Epithelial cell of prostate (primary cell): ENCODE results near the gene TSHZ2.

Source experiments
- DNase-seq: peaks from one replicate; pipeline ENCODE4 v3.0.0-alpha.2; 2011; ENCODE audit warnings: low read depth, low spot score
- H3K27ac ChIP-seq: fragments of 450-650 bp; 2 replicates; pipeline ENCODE4 v1.5.1; 2017; ENCODE audit warnings: mild to moderate bottlenecking

The TSHZ2 gene

GRCh38 chr20:53255102-53255710 is 283.0 kb downstream of the TSHZ2 start:
- no peak for DNase-seq
- H3K27ac ChIP-seq = no peak overlapping the region

DNA sequence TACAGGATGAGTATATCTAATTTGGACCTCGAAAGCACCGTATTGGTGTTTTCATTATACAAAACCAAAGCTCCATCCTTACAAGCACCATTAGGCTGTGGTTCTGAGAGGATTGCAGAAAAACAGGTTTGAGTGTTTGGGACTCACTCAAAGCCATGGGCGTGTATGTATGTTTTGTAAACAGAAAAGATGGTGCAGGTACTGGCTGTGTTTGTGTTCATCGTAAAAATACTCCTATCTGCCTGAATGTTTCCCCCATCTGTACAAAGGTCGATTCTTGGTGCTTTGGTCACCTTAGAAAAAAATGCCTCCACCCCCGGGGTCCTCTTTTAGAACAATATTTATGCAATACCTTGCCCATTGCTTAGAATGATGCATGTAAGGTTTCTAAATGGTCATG is 286.6 kb downstream of the TSHZ2 start:
- no peak overlapping the region for H3K27ac ChIP-seq
- DNase-seq = no peak

- H3K27ac ChIP-seq = no peak overlapping the region
- DNase-seq = no peak
Observed at GRCh38 chr20:53260168-53260567, 288.0 kb downstream of the TSHZ2 start.

DNA sequence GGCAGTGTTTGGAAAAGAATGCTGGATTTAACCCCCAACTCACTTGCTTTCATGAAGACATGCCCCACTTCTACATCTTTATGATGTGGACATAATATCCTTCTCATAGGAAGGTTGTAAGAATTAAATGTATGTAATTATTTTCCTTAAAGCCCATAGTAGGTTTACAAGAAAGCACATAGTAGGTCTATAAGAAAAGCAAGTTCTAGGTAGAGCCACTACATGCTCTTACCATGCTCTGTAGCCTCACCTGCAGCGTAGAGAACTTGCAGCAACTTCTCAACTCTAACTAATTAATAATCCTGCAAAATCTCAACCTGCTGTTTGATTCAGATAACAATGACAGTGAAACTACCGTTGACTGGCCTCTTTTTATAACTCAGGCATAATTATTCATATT is 288.4 kb downstream of the TSHZ2 start:
- no peak overlapping the region for H3K27ac ChIP-seq
- no peak for DNase-seq

- no peak overlapping the region for H3K27ac ChIP-seq
- DNase-seq = no peak
Observed at GRCh38 chr20:53262365-53262764, 290.2 kb downstream of the TSHZ2 start.

GRCh38 chr20:53263554-53264438 is 291.6 kb downstream of the TSHZ2 start:
- DNase-seq = no peak
- H3K27ac ChIP-seq = no peak overlapping the region

DNA sequence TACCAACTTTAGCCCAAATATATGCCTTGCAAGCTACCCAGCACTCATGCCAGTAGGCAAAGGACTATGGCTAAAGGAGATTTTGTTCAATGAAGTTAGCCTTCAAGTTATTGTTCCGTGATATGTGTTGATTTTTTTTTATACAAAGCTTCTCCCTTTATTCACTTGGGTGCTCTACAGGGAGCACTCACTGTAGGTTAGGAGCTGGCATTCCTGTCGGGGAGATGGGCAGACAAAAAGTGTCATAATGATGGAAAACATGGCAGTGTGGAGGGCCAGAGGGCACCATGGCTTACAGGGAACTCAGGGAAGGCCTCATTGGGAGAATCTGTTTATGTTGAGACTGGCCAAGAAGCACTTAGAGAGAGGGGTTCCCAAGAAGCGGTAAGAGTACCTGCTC is 292.4 kb downstream of the TSHZ2 start:
- no peak for DNase-seq
- no peak overlapping the region for H3K27ac ChIP-seq

- no peak overlapping the region for H3K27ac ChIP-seq
- no peak for DNase-seq
Observed at GRCh38 chr20:53265304-53265875, 293.2 kb downstream of the TSHZ2 start.

DNA sequence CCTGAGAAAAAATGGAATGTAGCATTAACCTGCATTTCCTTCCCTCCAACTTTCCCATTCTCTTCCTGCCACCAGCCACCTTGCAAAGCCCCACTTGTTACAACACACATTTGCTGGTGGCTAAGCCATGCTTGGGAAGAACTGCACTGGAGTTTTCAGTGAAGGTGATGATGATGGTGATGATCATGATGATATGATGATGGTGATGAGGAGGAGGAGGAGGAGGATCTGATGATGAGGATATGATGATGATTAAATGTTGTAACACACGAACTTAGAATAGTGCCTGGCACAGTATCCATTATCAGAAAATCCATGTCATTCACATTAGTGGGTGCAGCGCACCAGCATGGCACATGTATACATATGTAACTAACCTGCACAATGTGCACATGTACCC is 297.2 kb downstream of the TSHZ2 start:
- no peak for DNase-seq
- H3K27ac ChIP-seq = no peak overlapping the region

GRCh38 chr20:53270792-53271375 is 298.7 kb downstream of the TSHZ2 start:
- no peak for DNase-seq
- H3K27ac ChIP-seq = no peak overlapping the region

GRCh38 chr20:53274365-53274764 is 302.2 kb downstream of the TSHZ2 start:
- DNase-seq = no peak
- H3K27ac ChIP-seq = no peak overlapping the region

DNA sequence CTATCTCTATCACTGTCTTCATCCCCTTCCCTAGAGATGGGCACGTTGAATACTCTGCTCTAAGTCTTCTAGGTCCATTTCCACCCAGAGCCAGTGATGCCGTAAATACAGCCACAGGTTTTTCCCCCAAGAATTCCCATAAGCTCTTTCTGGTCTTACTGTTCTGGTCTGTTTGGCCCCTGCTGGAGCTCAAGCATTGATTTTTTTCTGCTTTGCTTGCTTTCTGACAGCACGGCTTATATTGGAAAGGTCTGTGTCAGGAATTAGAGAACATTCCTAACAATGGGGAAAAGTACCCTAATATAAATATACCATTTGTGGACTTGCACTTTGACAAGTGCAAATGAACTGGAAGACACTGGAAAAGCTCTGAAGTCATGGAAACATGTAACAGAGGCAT is 302.6 kb downstream of the TSHZ2 start:
- DNase-seq = no peak
- H3K27ac ChIP-seq = no peak overlapping the region

- no peak for DNase-seq
- H3K27ac ChIP-seq = no peak overlapping the region
Observed at GRCh38 chr20:53276143-53276542, 304.0 kb downstream of the TSHZ2 start.

GRCh38 chr20:53278555-53278954 is 306.4 kb downstream of the TSHZ2 start:
- no peak for DNase-seq
- H3K27ac ChIP-seq = no peak overlapping the region

- no peak overlapping the region for H3K27ac ChIP-seq
- DNase-seq = no peak
Observed at GRCh38 chr20:53279735-53280134, 307.6 kb downstream of the TSHZ2 start.

GRCh38 chr20:53281557-53282117 is 309.5 kb downstream of the TSHZ2 start:
- no peak overlapping the region for H3K27ac ChIP-seq
- no peak for DNase-seq

- H3K27ac ChIP-seq = no peak overlapping the region
- no peak for DNase-seq
Observed at GRCh38 chr20:53282217-53282955, 310.2 kb downstream of the TSHZ2 start.

- DNase-seq = no peak
- H3K27ac ChIP-seq = no peak overlapping the region
Observed at GRCh38 chr20:53283011-53283410, 310.9 kb downstream of the TSHZ2 start.

DNA sequence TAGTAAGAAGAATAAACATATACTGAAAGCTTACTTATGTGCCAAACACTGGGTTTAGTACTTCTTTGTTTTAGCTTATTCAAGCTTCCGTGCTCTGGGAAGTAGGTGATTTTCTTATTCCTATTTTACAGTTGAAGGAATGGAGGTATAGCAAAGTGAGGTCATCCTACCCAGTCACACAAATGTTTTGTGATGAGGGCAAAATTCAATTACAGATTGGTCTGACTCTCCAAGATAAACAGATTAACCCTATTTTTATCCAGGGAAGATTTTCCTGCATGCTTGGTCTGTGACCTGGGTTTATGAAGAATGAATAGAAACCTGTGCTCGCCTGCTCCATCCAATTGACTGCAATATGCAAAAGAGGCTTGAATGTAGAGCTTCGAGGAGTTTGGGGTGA is 311.4 kb downstream of the TSHZ2 start:
- DNase-seq = no peak
- H3K27ac ChIP-seq = no peak overlapping the region

GRCh38 chr20:53284256-53284655 is 312.1 kb downstream of the TSHZ2 start:
- DNase-seq = no peak
- no peak overlapping the region for H3K27ac ChIP-seq
